HEK293T (cell line): ENCODE measurements around the gene TMEM179.

Source experiments
- CTCF ChIA-PET: fragments of 350-600 bp; formaldehyde crosslinking; extraction: SDS; loops from one replicate; lab custom pipeline; 2021; ENCODE audit warnings: antibody characterized with exemption, inconsistent platforms; lab: Yijun Ruan, JAX
- POLR2A ChIA-PET: fragments of 350-600 bp; formaldehyde crosslinking; extraction: SDS; loops from one replicate; lab custom pipeline; 2020; ENCODE audit warnings: antibody characterized with exemption, inconsistent platforms; lab: Yijun Ruan, JAX
- DNase-seq: peaks from one replicate; pipeline ENCODE4 v3.0.0; 2012; ENCODE audit warnings: mixed read lengths; ENCODE audit errors: extremely low spot score
- ARNT ChIP-seq: fragments of 450-650 bp; IDR thresholded peaks from 2 replicates; pipeline ENCODE4 v1.6.1; 2017; ENCODE audit warnings: mild to moderate bottlenecking
- BHLHE40 ChIP-seq: fragments of 450-650 bp; IDR thresholded peaks from 2 replicates; pipeline ENCODE4 v1.6.1; 2016; ENCODE audit warnings: mild to moderate bottlenecking, moderate library complexity, borderline replicate concordance
- CTBP1 ChIP-seq: fragments of 450-650 bp; IDR thresholded peaks from 2 replicates; pipeline ENCODE4 v1.6.1; 2016; ENCODE audit warnings: borderline replicate concordance
- ELF4 ChIP-seq: fragments of 450-650 bp; IDR thresholded peaks from 2 replicates; pipeline ENCODE4 v1.6.1; 2017; ENCODE audit warnings: antibody characterized with exemption
- FOXA1 ChIP-seq: fragments of 450-650 bp; IDR thresholded peaks from 2 replicates; pipeline ENCODE4 v1.6.1; 2016; ENCODE audit warnings: mild to moderate bottlenecking
- FOXK2 ChIP-seq: fragments of 450-650 bp; IDR thresholded peaks from 2 replicates; pipeline ENCODE4 v1.6.1; 2016; ENCODE audit warnings: mild to moderate bottlenecking
- FOXM1 ChIP-seq: fragments of 450-650 bp; IDR thresholded peaks from 2 replicates; pipeline ENCODE4 v1.6.1; 2017; ENCODE audit warnings: mild to moderate bottlenecking, borderline replicate concordance
- HDGF ChIP-seq: fragments of 450-650 bp; IDR thresholded peaks from 2 replicates; pipeline ENCODE4 v1.6.1; 2017; ENCODE audit warnings: antibody characterized with exemption, borderline replicate concordance
- L3MBTL2 ChIP-seq: fragments of 450-650 bp; conservative IDR thresholded peaks from 2 replicates; pipeline ENCODE4 v1.6.1; 2016; ENCODE audit warnings: mild to moderate bottlenecking
- LEF1 ChIP-seq: fragments of 450-650 bp; IDR thresholded peaks from 2 replicates; pipeline ENCODE4 v1.6.1; 2017; ENCODE audit warnings: mild to moderate bottlenecking, borderline replicate concordance
- NFRKB ChIP-seq: fragments of 450-650 bp; IDR thresholded peaks from 2 replicates; pipeline ENCODE4 v1.6.1; 2016; ENCODE audit warnings: mild to moderate bottlenecking, moderate library complexity
- PKNOX1 ChIP-seq: fragments of 450-650 bp; IDR thresholded peaks from 2 replicates; pipeline ENCODE4 v1.6.1; 2016
- SP1 ChIP-seq: fragments of 450-650 bp; IDR thresholded peaks from 2 replicates; pipeline ENCODE4 v1.6.1; 2017
- SUZ12 ChIP-seq: fragments of 450-650 bp; IDR thresholded peaks from 2 replicates; pipeline ENCODE4 v1.6.1; 2016; ENCODE audit warnings: mild to moderate bottlenecking
- TARDBP ChIP-seq: fragments of 450-650 bp; IDR thresholded peaks from 2 replicates; pipeline ENCODE4 v1.6.1; 2016
- ZNF384 ChIP-seq: fragments of 450-650 bp; IDR thresholded peaks from 2 replicates; pipeline ENCODE4 v1.6.1; 2016

The TMEM179 gene

GRCh38 chr14:104624939-104625338 lies 20.4 kb upstream of the TMEM179 start:
- no peak for TF ChIP-seq BHLHE40
- TF ChIP-seq FOXM1: no peak
- TF ChIP-seq FOXK2: no peak
- no peak for TF ChIP-seq LEF1
- no peak for TF ChIP-seq ARNT
- no peak for TF ChIP-seq SUZ12
- TF ChIP-seq HDGF: no peak
- TF ChIP-seq ELF4: no peak
- TF ChIP-seq L3MBTL2: no peak
- no peak for TF ChIP-seq ZNF384
- no peak for TF ChIP-seq TARDBP
- no peak for TF ChIP-seq FOXA1
- no peak for TF ChIP-seq CTBP1
- no peak for TF ChIP-seq NFRKB
- DNase-seq: no peak
- CTCF ChIA-PET: no interaction called here
- POLR2A ChIA-PET: no interaction called here

- TF ChIP-seq SP1 (no peak), FOXA1 (no peak), ARNT (no peak), CTBP1 (no peak), ELF4 (no peak)
- DNase-seq: no peak
- POLR2A ChIA-PET: no interaction called here
- CTCF ChIA-PET: no interaction called here
These were observed 9.7 kb upstream of the TMEM179 start for GRCh38 chr14:104614126-104614812.

GRCh38 chr14:104611881-104612280 lies 7.3 kb upstream of the TMEM179 start:
- TF ChIP-seq ELF4 (no peak), L3MBTL2 (no peak), CTBP1 (no peak), ZNF384 (no peak), FOXM1 (no peak), HDGF (no peak), PKNOX1 (no peak), NFRKB (no peak), FOXK2 (no peak), SUZ12 (no peak), TARDBP (no peak), SP1 (no peak), BHLHE40 (no peak), ARNT (no peak), FOXA1 (no peak), LEF1 (no peak)
- ChIA-PET CTCF (interaction anchor here (1.0 kb wide), 1 partner anchor 34 kb away, joined by 3 read pairs; no protein-coding TSS in a partner anchor), POLR2A (no interaction called here)
- DNase-seq: no peak

- ChIA-PET CTCF (no interaction called here), POLR2A (no interaction called here)
- no peak for DNase-seq
- no peak for TF ChIP-seq ZNF384
- TF ChIP-seq FOXM1: no peak
- no peak for TF ChIP-seq CTBP1
- TF ChIP-seq FOXA1: no peak
- TF ChIP-seq ELF4: no peak
These were observed 6.3 kb upstream of the TMEM179 start for GRCh38 chr14:104610749-104611310.

GRCh38 chr14:104609666-104610065 lies 5.1 kb upstream of the TMEM179 start:
- DNase-seq: no peak
- POLR2A ChIA-PET: no interaction called here
- CTCF ChIA-PET: no interaction called here
- TF ChIP-seq SP1 (no peak), L3MBTL2 (no peak), NFRKB (no peak), FOXM1 (no peak), CTBP1 (no peak), FOXK2 (no peak), ELF4 (no peak), FOXA1 (no peak), SUZ12 (no peak)

GRCh38 chr14:104603711-104604401 lies 716 bp downstream of the TMEM179 start:
- no peak for DNase-seq
- POLR2A ChIA-PET: no interaction called here
- TF ChIP-seq FOXM1 (no peak), L3MBTL2 (no peak), PKNOX1 (no peak), NFRKB (no peak), ELF4 (no peak), ARNT (no peak), SUZ12 (no peak), LEF1 (no peak)
- CTCF ChIA-PET: no interaction called here

- ChIA-PET POLR2A (no interaction called here), CTCF (no interaction called here)
- no peak for DNase-seq
- TF ChIP-seq CTBP1 (no peak), ZNF384 (no peak), SP1 (no peak), HDGF (no peak), FOXM1 (no peak), FOXA1 (no peak), ELF4 (no peak), TARDBP (no peak), LEF1 (no peak), PKNOX1 (no peak), ARNT (no peak), FOXK2 (no peak), NFRKB (no peak), SUZ12 (no peak), BHLHE40 (no peak)
These were observed 1.6 kb downstream of the TMEM179 start for GRCh38 chr14:104602933-104603325.
